Spleen (tissue), 7 donors: ENCODE measurements around the gene TDRD9.

Source experiments
- POLR2A ChIP-seq, 3 donors: fragments of 450-650 bp; IDR thresholded peaks; one replicate each; pipeline ENCODE4 v1.5.1; 2017; ENCODE audit warnings: antibody characterized with exemption in 3 of 3, mild to moderate bottlenecking in 1 of 3
- TF ChIP-seq, protein P1 (sequence below), 11 experiments: fragments of 200-600 bp in 7 of 11; fragments of 450-650 bp in 4 of 11; sonication (generic) in 4 of 11; IDR thresholded peaks in 8 of 11; conservative IDR thresholded peaks in 3 of 11; 1 replicate in 7 of 11; 2 replicates in 4 of 11; pipeline versions ENCODE4 v1.4.0 to v1.8.0; 2016 to 2021; ENCODE audit warnings: antibody characterized with exemption in 11 of 11, inconsistent platforms in 4 of 11, mild to moderate bottlenecking in 1 of 11
- donor health status: DM: no; HTN: no; CAD: no; lungs with moderate emphysema.
- donor health status: DM: no; HTN: no; CAD: no.
- donor health status: DM: no; HTN: no; CAD: no.

DNA sequence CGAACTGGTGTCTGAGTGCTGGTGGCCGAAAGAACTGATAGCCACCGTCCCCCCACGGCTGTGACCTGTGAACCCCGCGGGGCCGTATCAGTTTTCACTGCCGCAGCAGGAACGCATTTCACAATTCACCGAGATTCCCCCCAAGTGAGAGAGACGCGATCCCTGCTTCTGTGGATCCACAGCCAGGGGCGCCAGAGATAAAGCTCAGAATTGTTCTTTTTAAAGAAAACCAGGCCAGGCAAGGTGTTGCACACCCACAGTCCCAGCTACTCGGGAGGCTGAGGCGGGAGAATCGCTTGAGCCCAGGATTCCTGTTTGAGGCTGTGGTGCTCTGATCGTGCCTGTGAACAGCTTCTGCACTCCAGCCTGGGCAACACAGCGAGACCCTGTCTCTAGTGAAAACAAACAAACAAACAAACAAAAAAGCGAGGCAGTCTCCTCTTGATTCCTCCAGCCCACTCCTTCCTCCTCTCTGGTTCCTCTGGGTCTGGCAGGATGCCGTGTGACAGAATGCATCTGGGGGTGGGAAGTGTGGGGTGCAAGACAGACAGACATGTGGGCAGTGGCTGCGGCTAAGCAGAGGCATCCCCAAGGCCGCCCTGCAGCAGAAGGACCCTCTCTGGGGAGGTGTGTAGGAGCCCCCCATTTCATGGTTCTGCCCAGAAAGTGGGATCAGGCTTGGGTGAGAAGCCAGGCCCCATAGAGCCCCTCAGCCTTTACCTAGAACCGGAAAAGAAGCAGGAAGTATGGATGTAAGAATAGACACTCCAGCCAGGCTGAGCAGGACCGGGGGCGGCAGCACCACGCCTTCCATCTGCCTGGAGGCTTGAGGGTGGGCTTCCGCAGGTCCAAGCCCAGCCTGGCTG lies 41.7 kb upstream of the TDRD9 start:
- TF ChIP-seq, protein P1, sequence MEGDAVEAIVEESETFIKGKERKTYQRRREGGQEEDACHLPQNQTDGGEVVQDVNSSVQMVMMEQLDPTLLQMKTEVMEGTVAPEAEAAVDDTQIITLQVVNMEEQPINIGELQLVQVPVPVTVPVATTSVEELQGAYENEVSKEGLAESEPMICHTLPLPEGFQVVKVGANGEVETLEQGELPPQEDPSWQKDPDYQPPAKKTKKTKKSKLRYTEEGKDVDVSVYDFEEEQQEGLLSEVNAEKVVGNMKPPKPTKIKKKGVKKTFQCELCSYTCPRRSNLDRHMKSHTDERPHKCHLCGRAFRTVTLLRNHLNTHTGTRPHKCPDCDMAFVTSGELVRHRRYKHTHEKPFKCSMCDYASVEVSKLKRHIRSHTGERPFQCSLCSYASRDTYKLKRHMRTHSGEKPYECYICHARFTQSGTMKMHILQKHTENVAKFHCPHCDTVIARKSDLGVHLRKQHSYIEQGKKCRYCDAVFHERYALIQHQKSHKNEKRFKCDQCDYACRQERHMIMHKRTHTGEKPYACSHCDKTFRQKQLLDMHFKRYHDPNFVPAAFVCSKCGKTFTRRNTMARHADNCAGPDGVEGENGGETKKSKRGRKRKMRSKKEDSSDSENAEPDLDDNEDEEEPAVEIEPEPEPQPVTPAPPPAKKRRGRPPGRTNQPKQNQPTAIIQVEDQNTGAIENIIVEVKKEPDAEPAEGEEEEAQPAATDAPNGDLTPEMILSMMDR (IDR thresholded peaks at IDR 0.05 in 8 of 11, conservative IDR thresholded peaks at IDR 0.05 in 3 of 11): no peak
- no peak for TF ChIP-seq POLR2A (IDR thresholded peaks at IDR 0.05)
